ENCODE results near the gene FAM181A.

Gene FAM181A

GRCh38 chr14:93926873-93927799, at the start of gene FAM181A:
Gene FAM181A (plus strand): TSS chr14:93927344. CDS start chr14:93928286, 942 bp downstream.
- no peak for DNase-seq (ENCODE audit: extremely low read depth in 1 of 2, low read depth in 1 of 2)

- DNase-seq (ENCODE audit: extremely low read depth in 1 of 2, low read depth in 1 of 2): no peak
Measured at GRCh38 chr14:93878212-93878611, 48.9 kb upstream of the FAM181A start.

GRCh38 chr14:93878871-93879270, 48.3 kb upstream of the FAM181A start:
- no peak for DNase-seq (ENCODE audit: extremely low read depth in 1 of 2, low read depth in 1 of 2)

- no peak for DNase-seq (ENCODE audit: extremely low read depth in 1 of 2, low read depth in 1 of 2)
Measured at GRCh38 chr14:93879362-93879983, 47.7 kb upstream of the FAM181A start.

- no peak for DNase-seq (ENCODE audit: extremely low read depth in 1 of 2, low read depth in 1 of 2)
Measured at GRCh38 chr14:93880021-93880820, 46.9 kb upstream of the FAM181A start.

GRCh38 chr14:93884950-93885349, 42.2 kb upstream of the FAM181A start:
- no peak for DNase-seq (ENCODE audit: extremely low read depth in 1 of 2, low read depth in 1 of 2)

- no peak for DNase-seq (ENCODE audit: extremely low read depth in 1 of 2, low read depth in 1 of 2)
Measured at GRCh38 chr14:93888995-93889394, 38.1 kb upstream of the FAM181A start.

- no peak for DNase-seq (ENCODE audit: extremely low read depth in 1 of 2, low read depth in 1 of 2)
Measured at GRCh38 chr14:93889739-93890483, 37.2 kb upstream of the FAM181A start.

GRCh38 chr14:93891756-93892504, 35.2 kb upstream of the FAM181A start:
- DNase-seq (ENCODE audit: extremely low read depth in 1 of 2, low read depth in 1 of 2): no peak

GRCh38 chr14:93892505-93892839, 34.7 kb upstream of the FAM181A start:
- no peak for DNase-seq (ENCODE audit: extremely low read depth in 1 of 2, low read depth in 1 of 2)

- peak; percentile 14 to 59 for DNase-seq (ENCODE audit: extremely low read depth in 1 of 2, low read depth in 1 of 2)
Measured at GRCh38 chr14:93892923-93893558, 34.1 kb upstream of the FAM181A start.

- no peak for DNase-seq (ENCODE audit: extremely low read depth in 1 of 2, low read depth in 1 of 2)
Measured at GRCh38 chr14:93893661-93894261, 33.4 kb upstream of the FAM181A start.

- DNase-seq (ENCODE audit: extremely low read depth in 1 of 2, low read depth in 1 of 2): no peak
Measured at GRCh38 chr14:93895023-93895604, 32.0 kb upstream of the FAM181A start.

- DNase-seq (ENCODE audit: extremely low read depth in 1 of 2, low read depth in 1 of 2): no peak
Measured at GRCh38 chr14:93897476-93897845, 29.7 kb upstream of the FAM181A start.

- DNase-seq (ENCODE audit: extremely low read depth in 1 of 2, low read depth in 1 of 2): no peak
Measured at GRCh38 chr14:93898081-93898611, 29.0 kb upstream of the FAM181A start.

GRCh38 chr14:93898731-93899130, 28.4 kb upstream of the FAM181A start:
- DNase-seq (ENCODE audit: extremely low read depth in 1 of 2, low read depth in 1 of 2): no peak

- DNase-seq (ENCODE audit: extremely low read depth in 1 of 2, low read depth in 1 of 2): no peak
Measured at GRCh38 chr14:93901813-93902212, 25.3 kb upstream of the FAM181A start.

- no peak for DNase-seq (ENCODE audit: extremely low read depth in 1 of 2, low read depth in 1 of 2)
Measured at GRCh38 chr14:93902619-93903307, 24.4 kb upstream of the FAM181A start.

Data from activated CD8-positive, alpha-beta memory T cell treated with anti-CD3 and anti-CD28 coated beads for 1 hour (primary cell).